IMR-90 (cell line): ENCODE data around the gene YPEL1. TPM values are rescaled to one million over a fixed set of nuclear protein-coding genes. Genes with fewer than 3 reads are reported as not detected.

ENCODE experiments used
- ATAC-seq: fragments of 200-7000 bp; cut with Tn5 transposase; 2 replicates; pipeline ENCODE4 v1.9.1; 2020; ENCODE audit warnings: low read depth, mild to moderate bottlenecking, moderate library complexity
- BruUV-seq: library from RNA; stranded (reverse); fragments of 400-500 nt; replicated peaks from 2 replicates; lab custom pipeline; 2021; lab: Mats Ljungman, UMichigan
- CTCF ChIA-PET: fragments of 300-600 bp; formaldehyde crosslinking; extraction: SDS; loops from one replicate; lab custom pipeline; 2021; ENCODE audit warnings: antibody characterized with exemption; lab: Yijun Ruan, JAX
- POLR2A ChIA-PET: fragments of 300-600 bp; sonication (Branson Sonifier 250); formaldehyde crosslinking; loops from one replicate; lab custom pipeline; 2022; ENCODE audit warnings: antibody characterized with exemption; ENCODE audit not compliant: unreplicated experiment; lab: Charles Lee
- DNase-seq: peaks from one replicate; pipeline ENCODE4 v3.0.0; 2013
- H2AFZ ChIP-seq: replicated peaks from 2 replicates; pipeline ENCODE3; 2013; ENCODE audit warnings: low read length, mild to moderate bottlenecking; ENCODE audit not compliant: poor library complexity
- H2AK5ac ChIP-seq: 2 replicates; pipeline ENCODE4 v1.6.1; 2013; ENCODE audit warnings: low read depth, low read length, inconsistent platforms
- H2AK9ac ChIP-seq: replicated peaks from 2 replicates; pipeline ENCODE3; 2013; ENCODE audit warnings: mild to moderate bottlenecking, low read depth, low read length, moderate library complexity; ENCODE audit not compliant: poor library complexity
- H2BK120ac ChIP-seq: 2 replicates; pipeline ENCODE4 v1.6.1; 2013; ENCODE audit warnings: low read depth, low read length, inconsistent platforms
- H2BK15ac ChIP-seq: 3 replicates; pipeline ENCODE4 v1.6.1; 2013; ENCODE audit warnings: low read depth, low read length, inconsistent platforms
- H2BK20ac ChIP-seq: 2 replicates; pipeline ENCODE4 v1.6.1; 2013; ENCODE audit warnings: low read depth, mild to moderate bottlenecking, inconsistent platforms, low read length, moderate library complexity
- H2BK5ac ChIP-seq: 2 replicates; pipeline ENCODE4 v1.6.1; 2013; ENCODE audit warnings: mild to moderate bottlenecking, low read depth, low read length, inconsistent platforms; ENCODE audit not compliant: poor library complexity, severe bottlenecking
- H3K14ac ChIP-seq: replicated peaks from 2 replicates; pipeline ENCODE4 v1.6.1; 2013; ENCODE audit warnings: low read depth, low read length, inconsistent platforms
- H3K18ac ChIP-seq: 2 replicates; pipeline ENCODE4 v1.6.1; 2013; ENCODE audit warnings: low read depth, low read length, control low read depth
- H3K23ac ChIP-seq: 2 replicates; pipeline ENCODE4 v1.6.1; 2013; ENCODE audit warnings: low read depth, low read length, inconsistent platforms
- H3K27ac ChIP-seq: 2 replicates; pipeline ENCODE4 v1.5.1; 2013; ENCODE audit warnings: mild to moderate bottlenecking, control low read depth, low read length; ENCODE audit not compliant: insufficient read depth
- H3K27me3 ChIP-seq: 2 replicates; pipeline ENCODE4 v1.6.1; 2013; ENCODE audit warnings: low read length; ENCODE audit not compliant: control insufficient read depth, insufficient read depth
- H3K36me3 ChIP-seq: 2 replicates; pipeline ENCODE4 v1.6.1; 2013; ENCODE audit warnings: low read length, mixed read lengths; ENCODE audit not compliant: control insufficient read depth, insufficient read depth
- H3K4ac ChIP-seq: 2 replicates; pipeline ENCODE4 v1.6.1; 2013; ENCODE audit warnings: low read depth, low read length, inconsistent platforms
- H3K4me1 ChIP-seq: 2 replicates; pipeline ENCODE4 v1.6.1; 2013; ENCODE audit warnings: low read length, mixed read lengths; ENCODE audit not compliant: control insufficient read depth, insufficient read depth
- H3K4me2 ChIP-seq: 2 replicates; pipeline ENCODE4 v1.6.1; 2013; ENCODE audit warnings: low read depth, mild to moderate bottlenecking, control low read depth, low read length, moderate library complexity
- H3K4me3 ChIP-seq: 2 replicates; pipeline ENCODE4 v1.5.1; 2013; ENCODE audit warnings: low read depth, mild to moderate bottlenecking, control low read depth, low read length, moderate library complexity; ENCODE audit not compliant: insufficient read depth
- H3K56ac ChIP-seq: 2 replicates; pipeline ENCODE4 v1.6.1; 2013; ENCODE audit warnings: low read length, inconsistent platforms; ENCODE audit not compliant: insufficient read depth; ENCODE audit errors: extremely low read depth
- H3K79me1 ChIP-seq, 2 experiments: 2 replicates each; pipeline ENCODE4 v1.6.1; 2013; ENCODE audit warnings: low read length in 2 of 2, inconsistent platforms in 1 of 2, low read depth in 1 of 2
- H3K9ac ChIP-seq: 2 replicates; pipeline ENCODE4 v1.6.1; 2013; ENCODE audit warnings: low read depth, low read length, control low read depth
- H3K9me1 ChIP-seq: 2 replicates; pipeline ENCODE4 v1.6.1; 2013; ENCODE audit warnings: low read length, inconsistent platforms; ENCODE audit not compliant: insufficient read depth
- H3K9me3 ChIP-seq: 2 replicates; pipeline ENCODE4 v1.6.1; 2013; ENCODE audit warnings: low read length; ENCODE audit not compliant: control insufficient read depth, insufficient read depth
- H4K20me1 ChIP-seq: 2 replicates; pipeline ENCODE4 v1.6.1; 2013; ENCODE audit warnings: low read length, inconsistent platforms; ENCODE audit not compliant: insufficient read depth
- H4K5ac ChIP-seq: 2 replicates; pipeline ENCODE4 v1.6.1; 2013; ENCODE audit warnings: mild to moderate bottlenecking, low read depth, low read length, control low read depth
- H4K8ac ChIP-seq, 2 experiments: 2 replicates each; pipeline ENCODE4 v1.6.1; 2013; ENCODE audit warnings: low read depth in 2 of 2, low read length in 2 of 2, control low read depth in 1 of 2, inconsistent platforms in 1 of 2
- H4K91ac ChIP-seq: 2 replicates; pipeline ENCODE4 v1.6.1; 2013; ENCODE audit warnings: low read depth, low read length, inconsistent platforms; ENCODE audit not compliant: insufficient read depth
- BHLHE40 ChIP-seq: fragments of 150-350 bp; IDR thresholded peaks from 2 replicates; pipeline ENCODE4 v1.6.1; 2016; ENCODE audit warnings: mild to moderate bottlenecking, low read depth, low read length
- CEBPB ChIP-seq: IDR thresholded peaks from 2 replicates; pipeline ENCODE4 v1.6.1; 2012; ENCODE audit warnings: low read depth, low read length, improper control_type of control experiment
- CHD1 ChIP-seq: IDR thresholded peaks from 2 replicates; pipeline ENCODE4 v1.6.1; 2012; ENCODE audit warnings: low read depth, low read length, improper control_type of control experiment
- CTCF ChIP-seq: conservative IDR thresholded peaks from 2 replicates; pipeline ENCODE4 v1.5.1; 2012; ENCODE audit warnings: mild to moderate bottlenecking, low read depth, low read length, improper control_type of control experiment
- ELK1 ChIP-seq: fragments of 150-350 bp; IDR thresholded peaks from 2 replicates; pipeline ENCODE4 v1.6.1; 2016; ENCODE audit warnings: low read depth, mild to moderate bottlenecking, low read length, moderate library complexity, borderline replicate concordance
- FOS ChIP-seq: fragments of 150-350 bp; IDR thresholded peaks from 2 replicates; pipeline ENCODE4 v1.6.1; 2016; ENCODE audit warnings: low read depth, low read length
- MAFK ChIP-seq: IDR thresholded peaks from 2 replicates; pipeline ENCODE4 v1.6.1; 2012; ENCODE audit warnings: low read depth, low read length, improper control_type of control experiment
- MAZ ChIP-seq: IDR thresholded peaks from 2 replicates; pipeline ENCODE4 v1.6.1; 2012; ENCODE audit warnings: low read depth, mild to moderate bottlenecking, low read length, improper control_type of control experiment, moderate library complexity, borderline replicate concordance
- MXI1 ChIP-seq: IDR thresholded peaks from 2 replicates; pipeline ENCODE4 v1.6.1; 2012; ENCODE audit warnings: low read depth, mild to moderate bottlenecking, low read length, moderate library complexity, borderline replicate concordance
- POLR2A ChIP-seq: IDR thresholded peaks from 2 replicates; pipeline ENCODE4 v1.6.1; 2012; ENCODE audit warnings: mild to moderate bottlenecking, low read depth, low read length
- RAD21 ChIP-seq: IDR thresholded peaks from 2 replicates; pipeline ENCODE4 v1.6.1; 2012; ENCODE audit warnings: low read length, improper control_type of control experiment
- RCOR1 ChIP-seq: IDR thresholded peaks from 2 replicates; pipeline ENCODE4 v1.6.1; 2012; ENCODE audit warnings: mild to moderate bottlenecking, low read length, improper control_type of control experiment; ENCODE audit not compliant: insufficient replicate concordance
- RFX5 ChIP-seq: IDR thresholded peaks from 2 replicates; pipeline ENCODE4 v1.8.0; 2012; ENCODE audit warnings: low read depth, mild to moderate bottlenecking, low read length, moderate library complexity
- SMC3 ChIP-seq: fragments of 150-350 bp; IDR thresholded peaks from 2 replicates; pipeline ENCODE4 v1.6.1; 2016; ENCODE audit warnings: low read depth, mild to moderate bottlenecking, antibody characterized with exemption, low read length, moderate library complexity
- WGBS, 2 experiments: methylation state at CpG; one replicate each; pipeline versions ENCODE4 v1.1.5 to v1.1.7; 2013; ENCODE audit warnings: missing lambda C conversion rate in 2 of 2; ENCODE audit not compliant: insufficient read length in 1 of 2; ENCODE audit errors: extremely low coverage in 2 of 2; 5-methylcytosine and 5-hydroxymethylcytosine counted together
- dilution Hi-C: fragments of 300-500 bp; cut with HindIII; formaldehyde crosslinking; loops from one replicate; pipeline ENCODE4 v1.14.3; 2018; ENCODE audit warnings: low sequenced_read_pairs; ENCODE audit not compliant: unreplicated experiment
- in situ Hi-C: fragments of 300-500 bp; cut with MboI; formaldehyde crosslinking; loops from 3 replicates; pipeline ENCODE4 v1.14.3; 2019; ENCODE audit warnings: low sequenced_read_pairs, inconsistent platforms, mixed read lengths
- intact Hi-C: fragments of 100-400 bp; cut with micrococcal nuclease; formaldehyde crosslinking; loops from 2 replicates; pipeline ENCODE4 v1.10.0; 2022
- polyA plus RNA-seq, 3 experiments: library from polyadenylated mRNA; depleted of rRNA; stranded (reverse); fragments of >200 nt; gene quantifications; 2 replicates each; pipeline ENCODE4 v1.2.3, GENCODE V29; 2012; ENCODE audit warnings: low replicate concordance in 1 of 3
- total RNA-seq: library from RNA; depleted of rRNA; stranded (reverse); fragments of >200 nt; gene quantifications from 2 replicates; pipeline ENCODE4 v1.2.3, GENCODE V29; 2012

The YPEL1 gene
- total and polyA plus RNA-seq, 2 of the 4 experiments (the other 2 are of a cell fraction), result 0.72 to 1.3 TPM

DNA sequence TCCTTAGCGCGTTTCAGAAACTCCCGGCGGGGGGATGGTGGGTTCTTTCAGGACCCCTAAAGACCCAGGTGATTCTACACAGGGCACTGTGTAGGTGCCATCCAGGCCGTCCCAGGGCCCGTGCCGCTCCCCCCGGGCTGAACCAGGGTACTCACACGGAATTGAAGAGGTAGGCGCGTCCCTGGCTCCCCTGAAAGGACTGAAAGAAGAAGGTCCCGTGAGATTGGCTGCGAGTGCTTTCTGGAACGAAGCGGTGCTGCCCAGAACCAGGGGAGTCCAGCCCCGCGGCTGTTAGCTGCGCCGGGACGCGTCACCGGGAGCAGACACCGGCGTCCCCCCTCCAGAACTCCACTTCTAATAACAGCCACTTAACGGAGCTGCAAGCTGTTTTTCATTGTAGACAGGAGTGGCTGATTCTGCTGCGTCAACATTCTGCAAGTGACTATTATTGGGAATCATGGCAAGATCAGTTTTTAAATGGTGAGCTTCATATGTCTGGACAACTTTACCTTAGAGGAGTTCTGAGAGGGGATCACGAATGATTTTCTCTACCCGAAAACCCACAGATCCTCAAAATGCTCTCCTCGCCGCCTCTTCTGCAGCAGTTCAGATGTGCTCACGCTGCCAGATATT is 31.8 kb downstream of the YPEL1 start:
- Histone ChIP-seq H4K20me1 (peaks cover 6% of the 10 kb centered on the region; the same call in 1 of the 2 replicates), H4K8ac (no peak overlapping the region), H3K4me3 (no peak overlapping the region), H3K14ac (no peak overlapping the region), H3K9me1 (peaks cover 9% of the 10 kb centered on the region), H3K36me3 (peaks cover 18% of the 10 kb centered on the region), H3K79me1 (0 out of 4 replicates have a peak, but pooled peaks cover 0 to 3% of the 10 kb centered on the region in 2 experiments), H3K27ac (no peak overlapping the region), H3K27me3 (no peaks in the 10 kb centered on the region), H3K9me3 (no peaks in the 10 kb centered on the region), H3K56ac (no peak overlapping the region), H3K23ac (no peak overlapping the region), H2AK9ac (peak overlapping the region; percentile 37), H3K9ac (no peak overlapping the region), H4K5ac (no peak overlapping the region), H2BK15ac (no peak overlapping the region), H3K4ac (no peak overlapping the region), H2BK20ac (no peak overlapping the region), H3K18ac (no peak overlapping the region), H2AK5ac (no peak overlapping the region), H3K4me2 (no peak overlapping the region), H2AFZ (no peak overlapping the region), H2BK120ac (no peak overlapping the region), H4K91ac (no peak overlapping the region), H3K4me1 (peaks cover 8% of the 10 kb centered on the region; the same call in 1 of the 2 replicates), H2BK5ac (no peak overlapping the region)
- ATAC-seq, result no peak
- TF ChIP-seq RCOR1 (no peak), RAD21 (no peak), MAFK (no peak), ELK1 (no peak), CEBPB (no peak), CHD1 (no peak), MAZ (no peak), POLR2A (no peak), CTCF (no peak), RFX5 (no peak), FOS (no peak), SMC3 (no peak), BHLHE40 (no peak), MXI1 (no peak)
- in situ Hi-C loops (no loop called here), intact Hi-C loops (no loop called here), dilution Hi-C loops (no loop called here)
- no peak for DNase-seq
- BruUV-seq, result no TSS peak
- CTCF ChIA-PET, result no interaction called here
- 95% methylated on average over 8 of the region's 31 CpGs; no CpG with 5 or more reads in 1 of the 2 experiments for WGBS, 2 experiments
- POLR2A ChIA-PET, result no interaction called here
